Fibroblast of gingiva (primary cell): ENCODE data around the gene BCL11B.

Experiments
- DNase-seq: peaks from one replicate; pipeline ENCODE4 v3.0.0-alpha.2; 2011; ENCODE audit warnings: low read depth

BCL11B gene

DNA sequence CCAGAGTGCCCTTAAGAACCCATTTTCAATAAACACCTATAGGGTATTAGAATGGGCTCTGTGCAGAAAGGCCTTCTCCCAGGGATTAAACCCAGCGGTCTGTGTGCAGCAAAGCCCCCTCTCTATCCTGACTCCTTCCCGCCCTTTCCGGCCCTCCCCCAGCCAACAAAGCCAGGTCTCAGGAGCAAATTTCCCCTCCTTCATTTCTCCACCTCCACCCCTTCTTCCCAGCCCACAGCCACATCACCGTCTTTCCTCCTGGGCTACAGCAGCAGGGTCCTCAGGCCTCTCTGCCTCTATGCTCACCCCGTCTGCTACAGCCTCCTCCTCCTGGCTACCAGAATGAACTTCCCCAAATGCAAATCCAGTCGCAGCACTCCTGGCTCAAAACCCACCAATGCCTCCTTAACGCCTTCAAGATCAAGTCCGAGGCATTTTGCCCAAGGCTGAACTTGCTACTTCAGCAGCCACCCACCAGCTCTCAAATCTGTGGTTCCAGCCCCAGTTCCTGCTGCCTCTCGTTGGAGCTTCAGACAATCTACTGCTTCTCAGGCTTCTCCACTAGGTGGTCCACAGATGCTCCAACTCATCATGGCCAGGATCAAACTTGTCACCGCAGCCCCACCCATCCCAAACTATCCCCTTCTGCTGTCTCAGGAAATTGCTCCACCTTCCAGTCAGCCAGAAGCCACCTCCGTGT lies 134.8 kb downstream of the BCL11B start:
- DNase-seq, result no peak

DNA sequence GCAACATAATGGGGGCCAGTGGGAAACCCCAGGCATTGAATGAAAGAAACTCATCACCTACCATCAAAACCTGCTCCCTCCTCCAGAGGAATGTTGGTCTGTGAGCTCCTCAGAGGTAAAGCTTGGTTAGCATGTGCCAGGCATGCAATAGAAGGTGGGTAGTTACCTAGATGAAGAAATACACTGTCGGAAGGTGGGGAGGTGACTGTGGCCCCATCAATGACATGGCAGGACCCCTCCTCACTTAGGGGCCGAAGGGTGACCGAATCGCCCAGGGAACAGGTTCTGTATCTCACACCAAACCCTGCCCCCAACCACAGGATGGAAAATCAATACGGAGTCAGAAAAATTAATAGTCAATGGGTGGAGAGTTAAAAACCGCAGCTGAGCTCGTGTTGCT lies 135.6 kb downstream of the BCL11B start:
- DNase-seq, result no peak

DNA sequence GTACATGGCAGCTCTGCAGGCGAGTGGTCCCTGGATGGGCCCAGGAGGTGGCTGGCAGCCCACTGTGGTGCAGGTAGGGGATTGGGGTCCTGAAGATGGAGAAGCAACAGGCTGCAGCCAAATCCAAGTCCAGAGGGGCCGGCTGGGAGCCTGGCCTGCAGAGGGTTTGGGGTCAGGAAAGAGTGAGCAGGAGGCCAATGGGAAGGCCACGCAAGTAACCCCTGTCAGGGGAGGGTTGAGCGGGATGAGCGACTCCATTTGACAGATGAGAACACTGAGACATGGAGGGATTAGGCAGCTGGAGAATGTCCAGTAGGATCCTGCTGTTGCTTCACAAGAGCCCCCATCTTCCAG lies 136.0 kb downstream of the BCL11B start:
- no peak for DNase-seq

DNA sequence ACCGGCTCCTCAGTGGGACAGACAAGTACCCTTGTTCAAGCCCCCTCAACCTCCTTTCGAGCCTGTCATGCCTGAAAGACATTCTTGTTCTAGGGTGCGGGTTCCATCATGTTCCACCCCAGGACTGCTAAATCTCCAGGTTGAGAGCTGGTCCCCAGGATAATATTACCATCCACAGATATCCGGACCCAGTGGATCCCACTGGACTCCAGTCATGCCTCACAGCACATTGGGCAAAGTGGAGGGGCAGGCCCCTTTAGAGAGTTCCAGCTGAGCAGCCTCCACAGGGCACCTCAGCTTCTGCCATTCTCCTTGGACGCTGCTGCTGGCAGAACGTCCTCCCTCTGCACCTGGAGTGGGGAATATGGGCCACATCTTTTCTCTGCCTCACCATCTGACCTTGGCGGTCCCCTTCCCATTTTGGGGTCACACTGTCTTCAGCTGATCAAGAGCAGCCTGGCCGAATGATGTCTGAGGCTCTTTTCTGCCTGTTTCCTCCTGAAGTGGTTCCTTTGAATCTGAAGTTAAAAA lies 137.4 kb downstream of the BCL11B start:
- DNase-seq, result no peak

DNA sequence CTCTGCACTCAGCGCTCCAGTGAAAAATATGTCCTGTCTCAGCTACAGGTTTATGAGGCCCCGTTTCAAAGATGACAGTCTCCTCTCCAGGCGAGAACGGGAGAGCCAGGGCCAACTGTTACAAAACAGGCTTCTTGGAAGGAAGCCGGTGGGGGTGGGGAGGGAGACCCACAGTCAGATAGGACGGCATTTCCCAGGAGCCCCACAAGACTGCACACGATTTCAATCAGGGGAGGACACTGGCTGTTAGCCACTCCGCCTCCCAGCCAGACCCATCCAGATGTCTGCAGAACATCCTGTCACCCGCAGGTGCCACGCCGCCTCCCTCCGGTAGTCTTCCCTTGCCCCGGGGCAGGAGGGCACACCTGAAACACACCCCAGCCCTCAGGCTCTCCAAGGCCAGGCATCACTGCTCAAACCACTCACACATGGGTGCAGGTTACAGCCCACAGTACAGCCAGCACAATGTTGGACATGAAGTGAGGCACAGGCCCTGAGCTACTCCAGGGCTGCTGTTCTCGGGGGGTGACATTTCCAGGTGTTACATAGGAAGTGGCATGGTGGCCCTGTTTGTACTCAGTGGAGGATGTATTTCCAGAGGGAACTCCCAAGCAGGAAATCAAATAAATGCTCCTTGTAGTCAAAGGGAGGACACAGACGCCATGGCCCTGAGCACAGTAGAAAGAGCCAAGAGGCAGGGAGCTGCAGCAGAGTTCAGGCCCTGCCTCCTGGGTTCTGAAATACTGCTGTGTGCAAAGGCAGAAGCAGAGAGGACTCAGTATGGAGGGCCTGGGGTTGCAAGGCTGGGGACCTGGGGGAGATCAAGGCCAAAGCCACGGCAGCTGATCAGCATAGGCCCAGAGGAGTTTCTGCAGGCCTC lies 138.1 kb downstream of the BCL11B start:
- DNase-seq, result no peak

DNA sequence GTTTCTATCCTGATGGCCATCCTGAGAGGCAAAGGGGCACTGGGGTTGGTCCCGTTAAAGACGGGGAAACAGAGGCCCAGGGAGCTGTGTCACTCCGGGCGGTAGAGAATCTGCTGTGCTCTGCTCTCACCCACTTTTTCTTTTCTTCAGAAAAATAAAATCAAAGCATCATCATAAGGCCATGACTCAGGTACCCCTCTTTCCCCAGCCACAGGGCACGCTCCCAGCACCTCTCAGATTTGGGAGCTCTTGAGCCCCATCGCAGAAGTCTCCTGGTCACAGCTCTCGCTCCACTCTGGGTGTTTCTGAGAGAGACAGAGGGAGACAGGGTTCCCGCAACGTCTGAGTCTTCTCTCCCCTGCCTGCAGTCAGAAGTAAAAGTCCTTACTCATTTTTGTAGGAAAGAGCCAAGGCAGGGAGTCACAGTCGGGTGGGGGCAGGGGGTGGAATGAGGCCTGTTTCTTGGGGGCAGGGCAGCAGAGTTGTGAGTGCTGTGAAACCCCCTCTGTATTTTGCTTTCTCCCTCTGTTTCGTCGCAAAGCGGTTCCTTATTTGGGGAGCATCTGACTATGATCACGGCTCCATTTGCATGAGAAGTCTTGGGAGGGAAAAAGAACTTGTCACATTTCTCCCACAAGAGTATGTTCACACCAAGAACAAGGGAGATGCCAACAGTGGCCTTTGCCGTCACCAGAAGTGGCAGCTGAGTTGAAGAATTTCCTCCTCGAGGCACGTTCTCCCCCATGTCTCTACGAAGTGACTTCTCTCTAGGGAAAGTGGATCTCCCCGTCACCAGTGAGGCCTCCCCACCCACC lies 139.0 kb downstream of the BCL11B start:
- DNase-seq, result no peak

DNA sequence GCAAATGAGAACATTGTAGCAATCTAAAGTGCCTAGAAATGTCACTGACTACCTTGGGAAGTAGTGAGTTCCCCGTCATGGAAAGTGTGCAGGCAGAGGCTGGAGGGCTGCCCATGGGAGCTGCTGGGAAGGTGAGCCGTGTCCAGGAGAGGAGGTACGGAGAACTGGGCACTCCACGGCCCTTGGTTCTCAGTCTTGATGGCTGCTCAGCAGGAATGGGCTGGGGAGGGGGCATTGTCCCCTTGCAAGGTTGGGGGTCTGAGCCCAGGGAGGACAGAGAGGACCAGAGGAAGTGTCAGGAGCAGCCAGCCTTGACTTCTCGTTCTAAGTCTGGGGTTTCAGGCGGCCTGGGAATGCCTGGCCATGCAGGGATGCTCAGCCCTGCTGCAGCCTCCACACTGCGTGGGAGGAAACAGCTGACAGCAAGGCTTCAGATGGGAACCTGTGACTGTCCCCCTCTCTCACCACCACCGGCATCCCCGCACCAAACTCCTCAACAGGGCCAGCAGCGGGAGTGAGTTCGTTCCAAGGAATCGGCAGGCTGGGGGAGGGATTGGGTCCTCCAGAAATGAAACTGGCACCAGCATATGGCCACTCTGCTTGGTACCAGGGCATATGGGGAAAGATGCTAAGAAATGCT lies 140.2 kb downstream of the BCL11B start:
- DNase-seq, result no peak

DNA sequence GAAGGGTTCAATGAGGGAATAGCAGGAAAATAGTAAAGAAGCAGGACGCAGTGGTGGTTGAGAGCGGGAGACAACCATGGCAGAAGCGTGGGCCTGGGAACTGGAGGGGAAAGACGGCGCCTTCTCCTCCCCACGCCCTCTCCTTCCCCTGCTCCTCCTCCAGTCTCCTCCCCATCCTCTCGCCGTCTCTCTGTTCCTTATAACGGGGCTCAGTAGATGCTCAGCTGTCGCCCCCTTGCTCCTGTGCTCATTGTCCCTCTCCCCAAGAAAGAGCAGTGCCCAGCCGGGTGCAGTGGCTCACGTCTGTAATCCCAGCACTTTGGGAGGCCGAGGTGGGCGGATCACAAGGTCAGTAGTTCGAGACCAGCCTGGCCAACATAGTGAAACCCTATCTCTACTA lies 142.0 kb downstream of the BCL11B start:
- no peak for DNase-seq

DNA sequence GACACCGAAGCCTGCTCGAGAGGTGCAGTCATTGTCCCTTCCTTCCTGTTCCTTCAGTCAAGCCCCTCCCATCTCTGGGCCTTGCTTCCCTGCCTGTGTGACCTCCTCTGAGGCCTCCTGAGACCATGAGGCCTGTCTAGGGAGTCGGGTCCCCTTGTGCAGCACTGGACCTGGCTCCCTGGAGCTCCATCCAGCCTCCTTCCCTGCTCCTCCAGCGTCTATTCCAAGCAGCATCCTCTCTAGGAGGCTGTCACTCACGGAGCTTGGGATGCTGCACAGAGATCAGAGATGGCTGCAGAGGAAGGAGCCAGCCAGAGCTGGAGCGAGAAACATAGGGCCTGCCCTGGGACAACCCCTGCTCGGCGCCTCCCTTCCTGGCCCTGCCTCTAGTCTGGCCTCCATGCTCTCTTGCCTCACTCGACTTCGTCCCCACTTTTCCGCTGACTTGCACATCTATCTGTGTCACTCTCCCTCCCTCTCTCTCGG lies 142.7 kb downstream of the BCL11B start:
- DNase-seq, result no peak

DNA sequence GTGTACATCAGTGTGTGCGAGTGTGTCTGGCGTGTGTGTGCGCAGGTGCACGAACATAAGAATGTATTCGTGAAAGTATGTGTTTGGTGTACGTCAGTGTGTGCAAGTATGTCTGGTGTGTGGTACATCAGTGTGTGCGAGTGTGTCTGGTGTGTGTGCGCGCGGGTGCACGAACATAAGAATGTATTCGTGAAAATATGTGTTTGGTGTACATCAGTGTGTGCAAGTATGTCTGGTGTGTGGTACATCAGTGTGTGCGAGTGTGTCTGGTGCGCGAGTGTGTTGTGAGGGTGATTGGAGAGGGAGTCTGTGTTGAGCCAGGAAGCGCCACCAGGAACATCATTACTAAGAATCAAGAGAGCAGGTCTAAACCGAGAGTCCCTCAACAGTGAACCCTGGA lies 143.8 kb downstream of the BCL11B start:
- DNase-seq, result no peak

DNA sequence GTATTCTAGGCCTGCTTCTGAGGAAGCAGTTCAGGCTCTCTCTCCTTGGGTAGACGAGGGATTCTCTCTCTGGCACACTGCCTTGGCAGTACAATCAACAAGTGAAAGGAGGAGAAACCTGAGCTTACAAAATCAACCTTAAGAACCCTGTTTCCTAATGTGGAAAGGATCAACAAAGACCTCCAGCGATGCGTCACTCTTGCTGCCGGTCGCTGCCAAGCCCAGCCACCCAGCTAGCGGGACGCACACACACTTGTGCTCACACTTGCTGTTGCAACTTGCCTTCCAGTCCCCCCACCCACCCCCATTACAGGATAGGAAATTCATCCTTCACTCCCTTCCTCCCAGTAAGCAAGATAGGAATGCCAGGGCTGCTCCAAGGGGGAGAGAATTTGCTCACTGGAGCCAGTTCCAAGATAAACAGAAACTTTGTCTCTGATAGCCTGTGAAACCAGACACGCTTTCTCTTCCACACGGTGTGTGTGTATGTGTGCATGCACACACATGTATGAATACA lies 144.3 kb downstream of the BCL11B start:
- no peak for DNase-seq

DNA sequence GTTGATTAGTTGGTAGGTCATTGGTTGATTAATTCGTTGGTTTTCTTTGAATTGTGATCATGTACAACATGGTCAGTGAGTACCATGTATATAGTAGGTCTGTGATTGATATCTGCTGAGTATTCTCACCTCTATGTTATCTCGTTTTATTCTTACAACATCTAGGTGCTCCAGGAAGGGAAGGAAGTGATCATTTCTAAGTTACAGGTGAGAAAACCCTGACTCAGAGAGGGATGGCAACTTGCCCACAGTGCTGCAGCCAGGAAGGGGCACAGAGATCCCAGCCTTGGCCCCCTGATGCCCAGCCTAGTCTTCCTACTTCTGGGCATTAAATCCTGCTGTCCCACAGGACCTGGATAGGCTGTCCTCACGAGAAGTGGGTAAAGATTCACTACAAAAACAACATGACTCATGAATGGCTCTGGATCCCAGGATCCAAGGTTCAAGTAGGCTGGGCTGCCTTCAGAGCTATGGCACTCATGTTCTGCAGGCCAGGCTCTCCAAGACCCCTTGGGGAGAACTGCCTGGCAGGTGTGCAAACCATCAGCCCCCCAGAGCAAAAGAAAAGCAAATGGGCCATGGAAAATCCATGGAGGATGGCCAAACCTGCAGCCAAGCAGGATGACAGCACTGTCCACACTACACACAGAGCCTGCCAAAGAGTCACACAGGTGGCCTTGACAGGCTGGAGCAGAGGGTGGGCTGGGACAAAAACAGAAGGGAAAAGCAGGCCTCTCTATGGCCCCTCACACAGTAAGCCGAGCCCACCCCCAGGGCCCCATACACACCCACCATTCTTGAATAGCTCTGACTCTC lies 146.2 kb downstream of the BCL11B start:
- no peak for DNase-seq

DNA sequence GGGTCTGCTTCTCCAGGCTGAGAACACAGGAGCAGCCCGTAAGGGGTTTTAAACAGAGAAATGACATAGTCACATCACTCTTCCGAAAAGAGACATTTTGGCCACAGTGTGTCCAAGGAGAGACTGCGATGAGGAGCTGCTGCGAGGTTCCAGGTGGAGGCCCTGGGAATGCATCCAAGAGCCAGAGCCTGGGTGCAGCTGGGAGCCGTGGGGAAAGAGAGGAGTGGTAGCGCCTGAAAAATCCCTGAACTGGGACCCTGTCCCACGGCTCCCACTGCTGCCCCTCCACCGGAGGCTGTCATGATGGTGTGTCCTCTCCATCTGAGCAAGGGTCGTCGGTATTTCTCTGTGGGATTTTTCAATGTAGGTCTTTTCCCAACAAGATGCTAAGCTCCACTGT lies 146.9 kb downstream of the BCL11B start:
- DNase-seq, result no peak

DNA sequence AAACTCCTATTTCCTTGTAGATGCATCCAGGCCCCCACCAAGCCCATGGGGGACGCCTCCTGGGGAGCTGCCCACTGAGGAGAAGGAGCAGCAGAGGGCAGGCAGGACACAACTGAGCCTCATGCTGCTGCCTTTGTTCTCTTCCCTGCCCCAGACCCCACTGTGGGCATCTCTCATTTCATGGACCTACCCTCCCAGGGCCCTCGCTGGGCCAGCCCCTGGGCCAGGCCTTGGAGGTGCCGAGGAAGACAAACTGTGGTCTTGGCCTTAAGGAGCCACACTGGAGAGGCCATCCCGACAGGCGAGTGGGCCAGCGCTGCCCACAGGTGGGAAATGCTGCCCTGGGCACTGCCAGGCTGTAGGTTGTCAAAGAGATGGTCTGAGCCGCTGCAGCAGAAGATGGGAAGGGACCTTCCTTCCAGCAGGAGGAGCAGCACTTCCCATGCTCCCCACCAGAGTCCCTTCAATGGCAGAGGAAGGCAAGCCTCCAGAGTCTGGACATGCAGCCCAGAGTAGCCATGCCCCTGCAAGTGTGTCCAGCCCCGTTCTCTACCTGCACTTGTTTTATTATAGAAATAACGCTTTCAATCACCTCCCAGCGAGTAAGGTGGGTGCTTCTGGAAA lies 147.4 kb downstream of the BCL11B start:
- DNase-seq, result no peak

DNA sequence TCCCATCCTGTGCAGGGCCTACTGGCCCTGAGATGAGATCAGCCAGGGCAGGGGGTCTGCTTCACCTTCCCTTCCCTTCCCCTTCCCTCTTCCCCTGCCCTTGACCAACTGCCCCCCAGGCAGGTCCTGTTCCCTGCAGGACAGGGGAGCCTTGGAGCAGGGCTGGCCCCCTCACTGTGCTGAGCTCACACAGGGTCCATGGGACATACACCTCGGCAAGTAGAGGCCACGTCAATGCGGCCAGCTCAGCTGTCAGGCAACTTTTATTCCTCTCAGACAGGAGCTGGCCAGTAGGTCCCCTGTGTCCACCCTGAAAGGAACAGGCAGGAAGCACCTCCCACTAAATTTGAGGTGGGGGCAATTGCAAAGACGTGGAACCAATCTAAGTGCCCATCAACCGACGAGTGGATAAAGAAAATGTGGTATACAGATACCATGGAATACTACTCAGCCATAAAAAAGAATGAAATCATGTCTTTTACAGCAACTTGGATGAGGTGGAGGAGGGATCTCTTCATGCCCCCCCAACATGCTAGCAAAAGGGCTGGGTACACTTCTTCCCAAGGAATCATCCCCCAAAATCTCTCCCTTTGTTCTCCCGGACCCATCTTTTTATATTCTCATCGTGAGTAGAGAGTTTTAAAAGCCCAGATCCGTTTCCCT lies 148.7 kb downstream of the BCL11B start:
- no peak for DNase-seq

DNA sequence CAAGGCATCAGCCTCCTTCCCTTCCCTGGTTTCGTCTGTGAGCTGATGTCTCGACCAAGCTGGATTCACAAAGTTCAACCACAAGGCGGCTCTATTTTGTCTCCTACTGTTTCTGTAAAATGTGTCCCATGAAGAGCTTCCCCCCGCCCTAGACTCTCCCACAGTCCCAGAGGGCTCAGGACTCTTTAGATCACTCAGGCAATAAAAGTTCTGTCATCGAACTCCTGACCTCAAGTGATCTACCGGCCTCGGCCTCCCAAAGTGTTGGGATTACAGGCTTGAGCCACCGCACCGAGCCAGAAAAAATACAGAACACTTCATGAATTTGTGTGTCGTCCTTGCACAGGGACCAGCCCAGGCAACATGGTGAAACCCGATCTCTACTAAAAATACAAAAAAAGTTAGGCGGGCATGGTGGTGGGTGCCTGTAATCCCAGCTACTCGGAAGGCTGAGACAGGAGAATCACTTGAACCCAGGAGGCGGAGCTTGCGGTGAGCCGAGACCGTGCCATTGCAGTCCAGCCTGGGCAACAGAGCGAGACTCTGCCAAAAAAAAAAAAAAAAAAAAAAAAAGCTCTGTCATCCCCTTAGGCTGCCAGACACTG lies 149.4 kb downstream of the BCL11B start:
- DNase-seq, result no peak

DNA sequence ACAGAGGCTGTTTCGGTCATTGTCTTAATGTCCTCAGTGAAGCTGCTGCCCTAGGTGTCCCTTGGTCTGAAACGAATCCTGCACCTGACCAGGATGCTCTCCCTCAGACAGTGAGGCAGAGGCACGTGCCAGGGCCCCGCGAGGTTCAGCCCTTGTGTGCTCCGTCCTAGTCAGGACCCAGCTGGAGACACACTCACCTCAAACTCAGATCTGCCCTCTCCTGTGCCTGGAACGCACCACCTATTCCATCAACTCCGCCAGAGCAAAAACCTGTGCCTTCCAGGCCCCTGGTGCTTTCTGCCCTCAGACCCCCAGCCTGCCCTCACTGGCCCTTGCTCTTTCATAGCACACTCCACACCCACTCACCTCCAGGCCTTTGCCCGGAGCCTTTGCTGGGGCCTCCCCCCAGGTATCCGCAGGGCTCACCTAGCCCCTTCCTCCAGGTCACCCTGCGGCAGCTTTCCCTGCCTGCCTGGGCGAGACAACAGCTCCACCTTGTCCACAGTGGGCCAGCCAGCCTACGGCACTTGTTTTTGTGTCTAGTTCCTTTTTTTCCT lies 150.6 kb downstream of the BCL11B start:
- DNase-seq, result no peak

DNA sequence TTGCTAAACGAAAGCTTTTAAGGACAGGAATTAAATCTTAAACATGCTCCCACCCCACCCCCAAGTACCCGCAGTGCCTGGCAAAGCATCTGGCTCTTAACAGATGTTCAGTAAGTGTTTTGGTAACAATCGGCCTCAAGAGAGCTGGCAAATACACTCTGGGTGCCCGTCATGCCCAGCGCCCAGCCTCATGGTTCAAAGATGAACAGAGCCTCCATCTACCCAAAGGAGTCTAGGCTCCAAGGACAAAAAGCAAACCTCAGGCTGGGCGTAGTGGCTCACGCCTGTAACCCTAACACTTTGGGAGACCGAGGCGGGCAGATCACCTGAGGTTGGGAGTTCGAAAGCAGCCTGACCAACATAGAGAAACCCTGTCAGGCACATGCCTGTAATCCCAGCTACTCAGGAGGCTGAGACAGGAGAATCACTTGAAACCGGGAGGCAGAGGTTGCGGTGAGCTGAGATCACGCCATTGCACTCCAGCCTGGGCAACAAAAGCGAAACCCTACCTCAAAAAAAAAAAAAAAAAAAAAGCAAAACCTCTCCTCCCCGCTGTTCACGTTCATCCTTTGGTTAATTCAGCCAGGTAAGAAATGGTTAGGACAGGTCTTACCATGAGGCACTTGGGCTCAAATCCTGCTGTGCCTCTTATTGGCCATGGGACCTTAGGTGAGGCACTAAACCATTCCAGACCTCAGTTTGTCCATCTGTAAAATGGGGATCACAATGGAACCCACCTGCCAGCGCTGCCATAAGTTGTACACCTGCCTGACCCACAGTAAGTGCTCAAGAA lies 151.3 kb downstream of the BCL11B start:
- DNase-seq, result no peak
